Activated naive CD8-positive, alpha-beta T cell (primary cell): Measurements from ENCODE around the gene WDR33.
"Not testable (repeated sequence)": the region's sequence is repeated elsewhere in the genome, so short reads cannot be mapped to it uniquely, and the experiment has no call there.

Experiments
- H3K27ac Mint-ChIP-seq: one replicate; pipeline ENCODE4 v1.8.0; 2021; ENCODE audit warnings: mixed read lengths
- H3K27me3 Mint-ChIP-seq: one replicate; pipeline ENCODE4 v1.8.0; 2021; ENCODE audit warnings: mixed read lengths
- H3K36me3 Mint-ChIP-seq: one replicate; pipeline ENCODE4 v1.8.0; 2021; ENCODE audit warnings: mixed read lengths
- H3K4me1 Mint-ChIP-seq: one replicate; pipeline ENCODE4 v1.8.0; 2021; ENCODE audit warnings: low read depth, mixed read lengths
- H3K4me3 Mint-ChIP-seq: one replicate; pipeline ENCODE4 v1.8.0; 2021; ENCODE audit warnings: mild to moderate bottlenecking, mixed read lengths
- H3K9me3 Mint-ChIP-seq: one replicate; pipeline ENCODE4 v1.8.0; 2021; ENCODE audit warnings: low read depth, mixed read lengths

WDR33 gene

DNA sequence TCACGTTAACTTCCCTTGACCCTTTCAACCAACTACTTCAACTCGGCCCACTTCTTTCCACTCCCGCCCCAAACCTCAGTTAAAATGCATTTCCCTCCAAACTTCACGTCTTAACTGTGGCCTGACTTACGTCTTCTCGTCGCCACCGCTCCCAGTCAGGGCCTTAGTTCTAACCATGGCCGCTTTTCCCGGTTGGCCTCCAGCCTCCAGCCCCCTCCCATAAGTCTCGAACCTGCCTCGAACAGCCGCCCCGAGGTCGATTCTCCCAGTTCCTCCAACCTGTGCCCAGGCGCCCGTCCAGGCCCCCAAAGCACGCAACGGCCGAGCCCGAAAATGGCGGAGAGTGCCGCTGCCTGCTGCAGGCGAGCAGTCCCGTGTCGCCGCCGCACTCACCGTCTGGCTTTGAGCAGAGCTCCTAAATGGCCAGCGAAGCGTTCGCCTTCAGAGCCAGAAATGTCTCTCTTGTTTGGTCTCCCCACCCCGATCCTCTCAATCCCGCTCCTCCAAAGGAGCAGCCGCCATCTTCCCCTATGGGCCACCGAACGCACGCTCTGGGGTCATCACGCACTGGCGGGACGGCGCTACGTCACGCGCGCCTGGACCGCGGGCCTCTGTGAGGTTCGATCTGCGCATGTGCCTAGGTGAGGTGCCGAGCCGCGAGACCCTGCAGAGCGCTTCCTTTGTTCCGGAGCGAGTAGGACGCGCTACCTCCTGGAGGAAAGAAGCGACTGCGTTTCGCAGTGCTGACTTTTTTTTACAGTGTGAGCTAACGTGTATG lies at the start of gene WDR33:
Gene WDR33, minus strand, starts transcription at position 553 of the 778 bp plus-strand sequence. CDS start 40,190 bp downstream, outside the sequence.
- Mint-ChIP-seq H3K4me3 (peak within 1 kb of the TSS; percentile 95), H3K9me3 (no peaks in the 10 kb centered on the region), H3K36me3 (peaks cover 13% of the 10 kb centered on the region), H3K27ac (peak within 1 kb of the TSS; percentile 97), H3K4me1 (peaks cover 45% of the 10 kb centered on the region), H3K27me3 (no peaks in the 10 kb centered on the region)

DNA sequence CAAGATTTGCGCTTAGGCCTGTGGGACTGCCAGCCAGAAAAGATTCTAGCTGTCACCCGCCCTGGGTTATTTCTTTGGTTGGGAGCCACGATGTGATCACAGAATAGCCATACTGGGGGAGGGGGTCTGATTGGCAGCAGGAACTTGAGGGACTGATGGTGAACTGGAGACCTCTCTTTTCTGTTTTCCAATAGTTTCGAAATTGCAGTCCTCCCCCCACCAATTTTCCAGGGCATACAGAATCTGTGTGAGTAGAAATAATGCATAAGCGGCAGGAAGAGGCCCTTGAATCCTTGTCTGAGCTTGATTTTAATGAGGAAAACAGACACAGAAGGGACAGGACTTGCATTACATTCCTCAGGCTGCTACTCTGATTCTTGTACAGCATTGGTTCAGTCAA lies 49.2 kb upstream of the WDR33 start:
- H3K27me3 Mint-ChIP-seq = no peaks in the 10 kb centered on the region
- no peak overlapping the region for H3K4me3 Mint-ChIP-seq
- peaks cover 2% of the 10 kb centered on the region for H3K36me3 Mint-ChIP-seq
- no peaks in the 10 kb centered on the region for H3K9me3 Mint-ChIP-seq
- peaks cover 25% of the 10 kb centered on the region for H3K4me1 Mint-ChIP-seq
- H3K27ac Mint-ChIP-seq = no peak overlapping the region

DNA sequence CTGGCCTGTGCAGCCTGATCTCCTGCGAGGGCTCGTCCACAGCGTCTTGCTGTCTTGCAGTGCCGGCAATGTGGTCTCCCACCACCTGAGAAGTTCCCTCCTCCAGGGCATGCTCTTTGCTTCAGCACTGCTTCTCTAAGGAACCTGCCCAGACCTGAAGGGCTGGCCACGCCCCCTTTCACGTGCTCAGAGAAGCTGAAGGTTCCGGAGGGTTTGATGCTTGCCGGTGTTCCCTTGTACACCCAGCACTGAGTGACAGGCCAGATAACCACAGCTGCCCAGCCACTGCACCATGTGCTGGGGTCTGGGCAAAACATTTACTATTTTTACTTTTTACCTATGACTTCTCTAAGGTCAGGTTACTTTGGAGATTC lies 48.7 kb upstream of the WDR33 start:
- Mint-ChIP-seq H3K4me3 (peak overlapping the region; percentile 52), H3K27ac (peak overlapping the region; percentile 22), H3K9me3 (no peaks in the 10 kb centered on the region), H3K27me3 (no peaks in the 10 kb centered on the region), H3K4me1 (peaks cover 29% of the 10 kb centered on the region), H3K36me3 (peaks cover 2% of the 10 kb centered on the region)

DNA sequence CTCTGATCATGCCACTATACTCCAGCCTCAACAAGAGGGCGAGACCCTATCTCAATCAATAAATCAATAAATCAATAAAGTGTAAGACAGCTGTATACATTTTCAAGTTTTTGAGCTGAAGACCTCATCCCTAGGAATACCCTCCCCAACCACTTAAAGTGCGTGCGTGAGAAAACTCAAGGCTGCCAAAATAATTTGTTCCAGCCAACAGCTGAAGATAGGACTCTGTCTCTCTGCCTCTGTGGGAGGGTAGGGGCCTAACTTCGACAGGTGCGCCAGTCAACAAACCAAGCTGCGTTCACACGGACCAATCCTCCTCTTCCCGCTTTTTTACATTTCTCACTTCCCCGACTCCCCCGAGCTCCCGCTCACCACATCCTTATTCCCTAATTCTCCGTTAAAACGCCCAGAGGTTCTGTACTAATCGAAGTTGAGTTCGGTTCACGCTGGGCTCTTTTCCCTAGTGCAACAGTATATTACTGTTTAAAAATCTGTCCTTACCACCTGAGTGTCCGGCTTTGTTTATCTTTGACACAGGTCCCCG lies 46.4 kb upstream of the WDR33 start:
- H3K4me1 Mint-ChIP-seq = peaks cover 49% of the 10 kb centered on the region
- H3K27ac Mint-ChIP-seq = peak overlapping the region; percentile 89

GRCh38 chr2:127853671-127854070 lies 42.7 kb upstream of the WDR33 start:
- Mint-ChIP-seq H3K4me1 (peaks cover 50% of the 10 kb centered on the region), H3K27ac (peak overlapping the region; percentile 18), H3K36me3 (peaks cover 8% of the 10 kb centered on the region), H3K4me3 (peak overlapping the region; percentile 20), H3K27me3 (no peaks in the 10 kb centered on the region), H3K9me3 (no peaks in the 10 kb centered on the region)

More for the DNA sequence above, 46.4 kb upstream of the WDR33 start:
- H3K4me3 Mint-ChIP-seq = peak overlapping the region; percentile 99
- no peaks in the 10 kb centered on the region for H3K9me3 Mint-ChIP-seq
- H3K27me3 Mint-ChIP-seq = no peaks in the 10 kb centered on the region
- peaks cover 6% of the 10 kb centered on the region for H3K36me3 Mint-ChIP-seq

DNA sequence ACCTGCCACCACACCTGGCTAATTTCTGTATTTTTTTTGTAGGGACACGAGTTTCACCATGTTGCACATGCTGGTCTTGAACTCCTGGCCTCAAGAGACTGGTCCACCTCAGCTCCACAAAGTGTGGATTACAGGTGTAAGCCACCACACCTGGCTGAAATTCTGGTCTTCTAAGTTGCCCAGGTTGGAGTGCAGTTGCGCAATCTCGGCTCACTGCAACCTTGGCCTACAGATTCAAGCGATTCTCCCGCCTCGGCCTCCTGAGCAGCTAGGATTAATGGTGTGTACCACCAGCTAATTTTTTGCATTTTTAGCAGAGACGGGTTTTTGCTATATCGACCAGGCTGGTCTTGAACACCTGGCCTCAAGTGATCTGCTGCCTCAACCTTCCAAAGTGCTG lies 41.4 kb upstream of the WDR33 start:
- Mint-ChIP-seq H3K9me3 (no peaks in the 10 kb centered on the region), H3K36me3 (peaks cover 6% of the 10 kb centered on the region), H3K27me3 (no peaks in the 10 kb centered on the region), H3K27ac (no peak overlapping the region), H3K4me3 (no peak overlapping the region), H3K4me1 (peaks cover 44% of the 10 kb centered on the region)

DNA sequence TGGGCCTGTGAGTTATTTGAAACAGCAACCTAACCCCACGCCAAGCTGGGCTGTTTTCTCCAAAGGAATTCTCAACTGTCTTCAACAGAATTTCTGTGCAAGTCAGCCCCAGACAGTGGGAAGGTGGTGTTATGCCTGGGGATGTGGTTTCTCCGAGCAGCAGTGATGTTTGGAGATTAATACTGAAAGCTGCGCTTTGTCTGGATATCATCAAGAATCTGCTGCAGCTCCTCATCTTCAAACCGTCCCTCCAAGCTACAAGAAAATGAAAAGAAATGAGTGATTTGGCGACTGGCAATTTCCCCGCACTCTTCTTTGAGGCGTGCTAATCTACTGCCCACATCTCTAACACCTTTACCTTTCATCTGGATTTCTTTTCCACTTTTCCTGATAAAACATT lies 37.0 kb upstream of the WDR33 start:
- H3K27ac Mint-ChIP-seq = no peak overlapping the region
- no peaks in the 10 kb centered on the region for H3K27me3 Mint-ChIP-seq
- H3K4me1 Mint-ChIP-seq = peaks cover 13% of the 10 kb centered on the region
- H3K9me3 Mint-ChIP-seq = no peaks in the 10 kb centered on the region
- H3K36me3 Mint-ChIP-seq = peaks cover 5% of the 10 kb centered on the region
- no peak overlapping the region for H3K4me3 Mint-ChIP-seq

GRCh38 chr2:127844973-127845372 lies 34.0 kb upstream of the WDR33 start:
- Mint-ChIP-seq H3K27ac (no peak overlapping the region), H3K36me3 (peaks cover 5% of the 10 kb centered on the region), H3K9me3 (no peaks in the 10 kb centered on the region), H3K27me3 (no peaks in the 10 kb centered on the region), H3K4me1 (peaks cover 6% of the 10 kb centered on the region), H3K4me3 (no peak overlapping the region)

DNA sequence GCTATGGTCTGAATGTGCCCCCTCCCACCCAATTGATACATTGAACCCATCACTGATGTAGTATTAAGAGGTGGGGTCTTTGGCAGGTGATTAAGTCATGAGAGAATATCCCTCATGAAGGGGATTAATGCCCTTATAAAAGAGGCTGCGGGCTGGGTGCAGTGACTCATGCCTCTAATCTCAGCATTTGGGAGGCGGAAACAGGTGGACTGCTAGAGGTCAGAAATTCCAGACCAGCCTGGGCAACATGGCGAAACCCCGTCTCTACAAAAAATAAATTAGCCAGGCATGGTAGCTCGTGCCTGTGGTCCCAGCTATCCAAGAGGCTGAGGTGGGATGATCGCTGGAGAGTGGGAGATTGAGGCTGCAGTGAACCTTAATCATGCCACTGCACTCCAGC lies 32.7 kb upstream of the WDR33 start:
- H3K36me3 Mint-ChIP-seq = peaks cover 2% of the 10 kb centered on the region
- no peaks in the 10 kb centered on the region for H3K9me3 Mint-ChIP-seq
- no peak overlapping the region for H3K4me3 Mint-ChIP-seq
- no peaks in the 10 kb centered on the region for H3K27me3 Mint-ChIP-seq
- peaks cover 3% of the 10 kb centered on the region for H3K4me1 Mint-ChIP-seq
- H3K27ac Mint-ChIP-seq = no peak overlapping the region

DNA sequence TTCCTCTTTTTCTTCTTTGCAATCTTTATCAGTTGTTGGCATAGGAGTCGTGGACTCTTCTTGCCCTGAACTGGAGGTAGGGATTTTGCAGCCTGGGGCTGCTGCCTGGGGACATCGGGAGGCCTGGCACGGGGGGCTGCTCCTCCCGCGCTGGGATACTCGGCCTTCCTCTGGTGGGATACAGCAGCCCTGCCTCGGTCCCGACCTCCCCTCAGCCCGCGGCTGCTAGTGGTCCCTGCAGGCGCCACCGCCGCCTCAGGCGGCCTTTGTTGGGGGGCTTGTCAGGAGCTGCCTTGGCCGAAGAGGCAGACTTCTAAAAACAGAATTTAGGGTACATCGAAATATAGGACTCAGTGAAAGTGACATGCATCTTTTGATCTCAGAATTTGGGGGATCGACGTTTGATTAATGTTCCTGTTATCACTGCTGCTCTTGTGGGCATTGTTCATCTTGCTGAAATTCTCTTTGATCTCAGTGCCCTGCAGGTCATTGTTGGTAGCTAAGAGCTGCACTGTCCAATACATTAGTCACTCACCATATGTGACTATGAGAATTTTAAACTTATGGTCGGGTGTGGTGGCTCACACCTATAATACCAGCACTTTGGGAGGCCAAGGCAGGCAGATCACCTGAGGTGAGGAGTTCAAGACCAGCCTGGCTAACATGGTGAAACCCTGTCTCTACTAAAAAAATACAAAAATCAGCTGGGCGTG lies 30.7 kb upstream of the WDR33 start:
- Mint-ChIP-seq H3K4me1 (peaks cover 3% of the 10 kb centered on the region), H3K36me3 (peaks cover 2% of the 10 kb centered on the region), H3K27me3 (no peaks in the 10 kb centered on the region), H3K9me3 (no peaks in the 10 kb centered on the region), H3K4me3 (no peak overlapping the region), H3K27ac (no peak overlapping the region)

DNA sequence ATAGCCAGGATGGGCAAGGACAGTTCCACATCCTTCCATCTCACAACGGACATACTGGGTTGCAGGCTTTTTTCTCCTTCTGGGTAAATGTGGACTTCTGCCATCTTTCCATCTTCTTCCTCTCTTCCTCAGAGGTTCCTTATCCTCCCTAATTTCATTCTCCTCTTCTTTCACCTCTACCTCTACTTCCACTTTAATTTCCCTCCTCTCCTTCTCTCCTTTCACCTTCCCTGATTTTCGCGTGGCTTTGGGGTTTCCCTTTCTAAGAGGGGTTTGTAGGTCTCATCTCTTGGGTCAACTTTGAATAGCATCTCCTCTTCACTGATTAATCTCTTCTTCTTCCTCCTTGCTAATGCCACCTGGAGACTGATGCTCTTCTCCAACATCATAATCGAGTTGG lies 29.9 kb upstream of the WDR33 start:
- H3K4me3 Mint-ChIP-seq = no peak overlapping the region
- H3K27me3 Mint-ChIP-seq = no peaks in the 10 kb centered on the region
- H3K27ac Mint-ChIP-seq = no peak overlapping the region
- peaks cover 2% of the 10 kb centered on the region for H3K36me3 Mint-ChIP-seq
- peaks cover 3% of the 10 kb centered on the region for H3K4me1 Mint-ChIP-seq
- no peaks in the 10 kb centered on the region for H3K9me3 Mint-ChIP-seq

- H3K27ac Mint-ChIP-seq = no peak overlapping the region
These were observed 24.0 kb upstream of the WDR33 start for GRCh38 chr2:127834951-127835350.

DNA sequence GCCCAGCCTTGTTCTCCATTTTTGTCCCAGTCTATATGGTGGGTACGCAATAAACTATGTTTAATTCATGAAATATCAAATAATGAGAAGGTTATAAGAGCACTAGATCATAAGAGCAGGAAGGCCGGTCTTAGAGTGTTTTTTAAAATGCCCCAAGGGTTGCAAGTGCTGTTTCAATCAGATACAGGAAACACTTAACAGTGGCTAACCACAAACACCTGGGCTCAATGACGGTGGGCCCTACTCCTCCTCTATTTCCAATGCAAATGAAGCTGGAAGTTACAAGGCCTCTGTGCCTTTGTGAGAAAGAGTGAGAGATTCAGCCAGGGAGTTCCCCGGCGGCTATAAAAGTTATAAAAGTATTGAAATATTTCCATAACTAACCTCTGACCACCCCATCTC lies 18.9 kb upstream of the WDR33 start:
- H3K4me3 Mint-ChIP-seq = peak overlapping the region; percentile 56
- peak overlapping the region; percentile 82 for H3K27ac Mint-ChIP-seq
- no peaks in the 10 kb centered on the region for H3K27me3 Mint-ChIP-seq
- H3K36me3 Mint-ChIP-seq = peaks cover 5% of the 10 kb centered on the region
- H3K9me3 Mint-ChIP-seq = no peaks in the 10 kb centered on the region
- H3K4me1 Mint-ChIP-seq = peaks cover 27% of the 10 kb centered on the region

More at GRCh38 chr2:127834951-127835350, 24.0 kb upstream of the WDR33 start:
- H3K27me3 Mint-ChIP-seq = no peaks in the 10 kb centered on the region
- no peaks in the 10 kb centered on the region for H3K36me3 Mint-ChIP-seq
- no peaks in the 10 kb centered on the region for H3K9me3 Mint-ChIP-seq
- H3K4me1 Mint-ChIP-seq = peaks cover 12% of the 10 kb centered on the region
- no peak overlapping the region for H3K4me3 Mint-ChIP-seq

GRCh38 chr2:127826708-127827107 lies 15.7 kb upstream of the WDR33 start:
- not testable (repeated sequence) for H3K27me3 Mint-ChIP-seq, H3K4me3 Mint-ChIP-seq, H3K9me3 Mint-ChIP-seq, H3K27ac Mint-ChIP-seq, H3K36me3 Mint-ChIP-seq
- H3K4me1 Mint-ChIP-seq = peaks cover 27% of the 10 kb centered on the region

GRCh38 chr2:127826047-127826446 lies 15.1 kb upstream of the WDR33 start:
- Mint-ChIP-seq H3K36me3 (peaks cover 5% of the 10 kb centered on the region), H3K9me3 (peaks cover 4% of the 10 kb centered on the region), H3K4me1 (peaks cover 26% of the 10 kb centered on the region), H3K4me3 (no peak overlapping the region), H3K27me3 (no peaks in the 10 kb centered on the region), H3K27ac (no peak overlapping the region)
